ENCODE data around the gene RHAG.
A peak's percentile ranks its signal among the peaks of the same experiment; 100 is the strongest.
"Not testable (repeated sequence)": the region's sequence is repeated elsewhere in the genome, so short reads cannot be mapped to it uniquely, and the experiment has no call there.

RHAG gene

GRCh38 chr6:49635978-49636712 lies 494 bp downstream of the RHAG start:
- no peak for DNase-seq

GRCh38 chr6:49635480-49635879 lies 1.2 kb downstream of the RHAG start:
- no peak for DNase-seq

- no peak for DNase-seq
Measured at GRCh38 chr6:49634836-49635218, 1.8 kb downstream of the RHAG start.

- no peak for DNase-seq
Measured at GRCh38 chr6:49634092-49634835, 2.4 kb downstream of the RHAG start.

GRCh38 chr6:49633541-49633940 lies 3.1 kb downstream of the RHAG start:
- DNase-seq, result no peak

- no peak for DNase-seq
Measured at GRCh38 chr6:49632727-49633126, 3.9 kb downstream of the RHAG start.

GRCh38 chr6:49629485-49630088 lies 7.1 kb downstream of the RHAG start:
- DNase-seq, result not testable (repeated sequence)

- no peak for DNase-seq
Measured at GRCh38 chr6:49626811-49627210, 9.8 kb downstream of the RHAG start.

- DNase-seq, result no peak
Measured at GRCh38 chr6:49618257-49618656, 18.4 kb downstream of the RHAG start.

- DNase-seq, result not testable (repeated sequence)
Measured at GRCh38 chr6:49614144-49614543, 22.5 kb downstream of the RHAG start.

- DNase-seq, result no peak
Measured at GRCh38 chr6:49609285-49609684, 27.4 kb downstream of the RHAG start.

GRCh38 chr6:49608275-49608674 lies 28.4 kb downstream of the RHAG start:
- not testable (repeated sequence) for DNase-seq

GRCh38 chr6:49607391-49607982 lies 29.2 kb downstream of the RHAG start:
- DNase-seq, result no peak

GRCh38 chr6:49606721-49607390 lies 29.8 kb downstream of the RHAG start:
- peak; percentile 68 to 89 (median 82) for DNase-seq

- not testable (repeated sequence) for DNase-seq
Measured at GRCh38 chr6:49604080-49604479, 32.6 kb downstream of the RHAG start.

- DNase-seq, result not testable (repeated sequence)
Measured at GRCh38 chr6:49587262-49587661, 49.4 kb downstream of the RHAG start.

GRCh38 chr6:49582529-49582928 lies 54.1 kb downstream of the RHAG start:
- DNase-seq, result no peak

GRCh38 chr6:49579649-49580048 lies 57.0 kb downstream of the RHAG start:
- DNase-seq, result no peak

GRCh38 chr6:49576618-49577017 lies 60.0 kb downstream of the RHAG start:
- DNase-seq, result no peak

GRCh38 chr6:49570474-49571079 lies 66.1 kb downstream of the RHAG start:
- no peak for DNase-seq

GRCh38 chr6:49565855-49566254 lies 70.8 kb downstream of the RHAG start:
- no peak for DNase-seq

- DNase-seq, result no peak
Measured at GRCh38 chr6:49565261-49565660, 71.4 kb downstream of the RHAG start.
